ENCODE data around the gene EDN1.

GRCh38 chr6:12309070-12309469 lies 18.9 kb downstream of the EDN1 start:
- no peak for TF ChIP-seq POLR2AphosphoS5 (IDR thresholded peaks at IDR 0.05; ENCODE audit: low read depth, low read length)
- no peak for TF ChIP-seq CTCF (IDR thresholded peaks at IDR 0.05)

Measured in Panc1 (cell line).